Omental fat pad (tissue), 4 donors: ENCODE measurements around the gene PIK3R5. TPM values are rescaled to one million over a fixed set of nuclear protein-coding genes. Genes with fewer than 3 reads are reported as not detected.
"Not testable (repeated sequence)": the region's sequence is repeated elsewhere in the genome, so short reads cannot be mapped to it uniquely, and the experiment has no call there.

Experiments
- ATAC-seq: fragments of 150-250 bp; one replicate; pipeline ENCODE4 v1.9.1; 2016; ENCODE audit warnings: mild to moderate bottlenecking, moderate library complexity; ENCODE audit not compliant: low FRiP score
- DNase-seq: peaks from one replicate; pipeline ENCODE4 v3.0.0-alpha.2; 2019; ENCODE audit warnings: low spot score
- CTCF ChIP-seq, 3 donors: fragments of 450-650 bp; IDR thresholded peaks; one replicate each; pipeline ENCODE4 v1.5.1; 2016 to 2017; ENCODE audit warnings: antibody characterized with exemption in 3 of 3, mild to moderate bottlenecking in 3 of 3, moderate library complexity in 2 of 3
- total RNA-seq, 4 donors: library from RNA; depleted of rRNA; stranded (reverse); fragments of >200 nt; gene quantifications; one replicate each; pipeline ENCODE4 v1.1.0, GENCODE V29; 2016

The PIK3R5 gene
- total RNA-seq, 4 donors from 2014 or later = 18.9 to 60.2 (median 37.8) TPM

GRCh38 chr17:8887834-8888703 is 77.4 kb downstream of the PIK3R5 start:
- TF ChIP-seq CTCF (IDR thresholded peaks at IDR 0.05) = no peak
- ATAC-seq = no peak
- no peak for DNase-seq

DNA sequence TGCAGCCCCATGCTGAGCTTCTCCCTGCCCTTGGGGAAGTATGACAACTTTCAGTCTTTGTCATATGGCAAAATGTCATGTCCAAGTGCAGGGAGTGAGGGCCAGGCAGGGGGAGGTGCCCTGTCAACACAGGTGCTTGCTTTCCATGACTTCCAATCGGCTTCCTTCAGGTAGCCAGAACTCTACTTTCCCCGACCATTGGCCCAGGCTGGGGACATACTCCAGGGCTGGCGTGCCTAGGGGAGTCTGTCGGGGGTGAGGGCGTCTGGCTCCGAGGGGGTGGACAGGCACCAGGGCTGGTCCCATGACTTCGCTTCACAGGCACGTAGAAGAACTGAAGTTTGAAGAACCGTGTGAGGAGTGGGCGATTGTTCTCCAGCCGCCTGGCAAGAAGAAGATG is 78.2 kb downstream of the PIK3R5 start:
- ATAC-seq (no peak), DNase-seq (no peak)
- no peak for TF ChIP-seq CTCF (IDR thresholded peaks at IDR 0.05)

DNA sequence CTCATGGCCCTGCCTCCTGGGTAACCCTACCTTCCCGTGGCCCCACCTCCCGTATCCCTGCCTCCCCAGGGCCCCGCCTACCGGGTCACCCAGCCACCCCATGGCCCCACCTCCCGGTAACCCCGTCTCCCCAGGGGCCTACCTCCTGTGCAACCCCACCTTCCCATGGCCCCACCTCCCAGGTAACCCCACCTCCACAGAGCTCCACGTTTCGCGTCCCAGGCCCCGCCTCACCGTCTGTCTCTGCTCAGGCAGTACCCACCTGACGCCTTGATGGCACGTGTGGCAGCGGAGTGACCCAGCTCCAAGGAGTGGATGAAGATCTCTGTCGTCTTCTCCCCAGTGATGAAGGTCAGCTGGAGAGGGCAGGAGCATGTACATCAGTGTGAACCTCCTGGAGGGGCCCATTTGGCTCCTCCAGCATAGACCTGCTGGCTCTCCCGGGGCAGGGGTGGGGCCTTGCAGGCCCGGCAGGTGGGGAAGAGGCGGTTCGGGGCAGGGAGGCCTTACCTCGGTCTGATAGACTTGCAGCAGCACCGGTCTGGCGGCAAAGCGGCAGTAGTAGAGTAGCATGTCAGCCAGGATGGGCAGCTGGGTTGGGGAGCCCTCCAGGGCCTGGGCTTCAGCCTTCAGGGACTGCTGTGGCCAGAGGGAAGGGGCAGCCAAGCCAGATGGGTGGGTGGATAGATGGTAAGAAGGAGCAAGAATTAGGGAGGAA is 79.4 kb downstream of the PIK3R5 start:
- ATAC-seq (no peak), DNase-seq (no peak)
- TF ChIP-seq CTCF (IDR thresholded peaks at IDR 0.05) = no peak

DNA sequence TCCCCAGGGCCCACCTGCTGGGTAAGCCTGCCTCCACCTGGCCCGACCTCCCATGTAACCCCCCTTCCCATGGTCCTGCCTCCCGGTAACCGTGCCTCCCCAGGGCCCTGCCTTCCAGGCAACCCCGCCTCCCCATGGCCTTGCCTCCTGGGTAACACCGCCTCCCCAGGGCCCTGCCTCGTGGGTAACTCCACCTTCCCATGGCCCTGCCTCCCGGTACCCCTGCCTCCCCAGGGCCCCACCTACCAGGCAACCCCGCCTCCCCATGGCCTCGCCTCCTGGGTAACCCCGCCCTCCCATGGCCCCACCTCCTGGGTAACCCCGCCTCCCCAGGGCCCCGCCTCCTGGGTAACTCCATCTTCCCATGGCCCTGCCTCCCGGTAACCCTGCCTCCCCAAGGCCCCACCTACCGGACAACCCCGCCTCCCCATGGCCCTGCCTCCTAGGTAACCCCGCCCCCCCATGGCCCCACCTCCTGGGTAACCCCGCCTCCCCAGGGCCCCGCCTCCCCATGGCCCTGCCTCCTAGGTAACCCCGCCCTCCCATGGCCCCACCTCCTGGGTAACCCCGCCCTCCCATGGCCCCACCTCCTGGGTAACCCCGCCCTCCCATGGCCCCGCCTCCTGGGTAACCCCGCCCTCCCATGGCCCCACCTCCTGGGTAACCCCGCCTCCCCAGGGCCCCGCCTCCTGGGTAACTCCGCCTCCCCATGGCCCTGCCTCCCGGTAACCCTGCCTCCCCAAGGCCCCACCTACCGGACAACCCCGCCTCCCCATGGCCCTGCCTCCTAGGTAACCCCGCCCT is 80.1 kb downstream of the PIK3R5 start:
- not testable (repeated sequence) for ATAC-seq, DNase-seq

GRCh38 chr17:8884336-8884990 is 81.0 kb downstream of the PIK3R5 start:
- no peak for DNase-seq
- ATAC-seq = no peak
- no peak for TF ChIP-seq CTCF (IDR thresholded peaks at IDR 0.05)

- DNase-seq = no peak
- no peak for TF ChIP-seq CTCF (IDR thresholded peaks at IDR 0.05)
- no peak for ATAC-seq
Observed at GRCh38 chr17:8883353-8883752, 82.2 kb downstream of the PIK3R5 start.

GRCh38 chr17:8881606-8882005 is 83.9 kb downstream of the PIK3R5 start:
- ATAC-seq (no peak), DNase-seq (no peak)
- no peak for TF ChIP-seq CTCF (IDR thresholded peaks at IDR 0.05)
